OCI-LY7 (cell line): Measurements from ENCODE around the gene STIM2.

ENCODE experiments used
- EZH2phosphoT487 ChIP-seq: fragments of 200-600 bp; sonication (generic); IDR thresholded peaks from 2 replicates; pipeline ENCODE4 v1.6.1; 2018; ENCODE audit warnings: low read depth, borderline replicate concordance, mild to moderate bottlenecking, mixed run types, antibody characterized with exemption, low read length, moderate library complexity, mixed read lengths
- TF ChIP-seq, protein P1 (sequence below): fragments of 200-600 bp; sonication (generic); conservative IDR thresholded peaks from 2 replicates; pipeline ENCODE4 v1.5.1; 2014; ENCODE audit warnings: mild to moderate bottlenecking, antibody characterized with exemption, low read length, moderate library complexity, mixed read lengths

- TF ChIP-seq, protein P1, sequence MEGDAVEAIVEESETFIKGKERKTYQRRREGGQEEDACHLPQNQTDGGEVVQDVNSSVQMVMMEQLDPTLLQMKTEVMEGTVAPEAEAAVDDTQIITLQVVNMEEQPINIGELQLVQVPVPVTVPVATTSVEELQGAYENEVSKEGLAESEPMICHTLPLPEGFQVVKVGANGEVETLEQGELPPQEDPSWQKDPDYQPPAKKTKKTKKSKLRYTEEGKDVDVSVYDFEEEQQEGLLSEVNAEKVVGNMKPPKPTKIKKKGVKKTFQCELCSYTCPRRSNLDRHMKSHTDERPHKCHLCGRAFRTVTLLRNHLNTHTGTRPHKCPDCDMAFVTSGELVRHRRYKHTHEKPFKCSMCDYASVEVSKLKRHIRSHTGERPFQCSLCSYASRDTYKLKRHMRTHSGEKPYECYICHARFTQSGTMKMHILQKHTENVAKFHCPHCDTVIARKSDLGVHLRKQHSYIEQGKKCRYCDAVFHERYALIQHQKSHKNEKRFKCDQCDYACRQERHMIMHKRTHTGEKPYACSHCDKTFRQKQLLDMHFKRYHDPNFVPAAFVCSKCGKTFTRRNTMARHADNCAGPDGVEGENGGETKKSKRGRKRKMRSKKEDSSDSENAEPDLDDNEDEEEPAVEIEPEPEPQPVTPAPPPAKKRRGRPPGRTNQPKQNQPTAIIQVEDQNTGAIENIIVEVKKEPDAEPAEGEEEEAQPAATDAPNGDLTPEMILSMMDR, result no peak
- no peak for TF ChIP-seq EZH2phosphoT487
These were observed 48.5 kb upstream of the STIM2 start for GRCh38 chr4:26812049-26812714.
